ENCODE measurements around the gene PAK4.

The PAK4 gene

GRCh38 chr19:39125554-39126311 lies at the start of gene PAK4:
PAK4 (plus strand) TSS chr19:39125786; CDS start chr19:39169554, 43,768 bp downstream.
- no peak for TF ChIP-seq CTCF (IDR thresholded peaks at IDR 0.05; ENCODE audit: control extremely low read depth, extremely low read depth, low read depth, missing control alignments)
- peak; percentile 100 for DNase-seq (ENCODE audit: extremely low spot score)
- ChIA-PET CTCF (interaction anchor here (0.9 to 1.4 kb wide), 3 partner anchors 16 to 164 kb away, joined by 3 to 4 read pairs (median 3); no protein-coding TSS in a partner anchor), POLR2A (no interaction called here)

- no peak for TF ChIP-seq CTCF (IDR thresholded peaks at IDR 0.05; ENCODE audit: control extremely low read depth, extremely low read depth, low read depth, missing control alignments)
- ChIA-PET POLR2A (no interaction called here), CTCF (no interaction called here)
- DNase-seq (ENCODE audit: extremely low spot score): no peak
Measured at GRCh38 chr19:39077323-39077722, 48.3 kb upstream of the PAK4 start.

GRCh38 chr19:39078436-39079200 lies 47.0 kb upstream of the PAK4 start:
- ChIA-PET CTCF (interaction anchor here (0.6 to 1.8 kb wide), 2 partner anchors 26 to 1097 kb away, joined by 3 to 5 read pairs; no protein-coding TSS in a partner anchor), POLR2A (no interaction called here)
- no peak for TF ChIP-seq CTCF (IDR thresholded peaks at IDR 0.05; ENCODE audit: control extremely low read depth, extremely low read depth, low read depth, missing control alignments)
- DNase-seq (ENCODE audit: extremely low spot score): no peak

GRCh38 chr19:39080431-39080830 lies 45.2 kb upstream of the PAK4 start:
- no peak for TF ChIP-seq CTCF (IDR thresholded peaks at IDR 0.05; ENCODE audit: control extremely low read depth, extremely low read depth, low read depth, missing control alignments)
- no peak for DNase-seq (ENCODE audit: extremely low spot score)
- ChIA-PET POLR2A (no interaction called here), CTCF (no interaction called here)

- POLR2A ChIA-PET: no interaction called here
Measured at GRCh38 chr19:39082167-39082566, 43.4 kb upstream of the PAK4 start.

More at GRCh38 chr19:39082167-39082566, 43.4 kb upstream of the PAK4 start:
- DNase-seq (ENCODE audit: extremely low spot score): no peak
- TF ChIP-seq CTCF (IDR thresholded peaks at IDR 0.05; ENCODE audit: control extremely low read depth, extremely low read depth, low read depth, missing control alignments): no peak
- CTCF ChIA-PET: interaction anchor here (1.0 to 1.4 kb wide), 3 partner anchors 16 to 28 kb away, joined by 3 to 4 read pairs (median 3); no protein-coding TSS in a partner anchor

Data from GM10248 (cell line).